ENCODE results near the gene KCNG4. TPM values are rescaled to one million over a fixed set of nuclear protein-coding genes. Genes with fewer than 3 reads are reported as not detected.

KCNG4 gene, protein sequence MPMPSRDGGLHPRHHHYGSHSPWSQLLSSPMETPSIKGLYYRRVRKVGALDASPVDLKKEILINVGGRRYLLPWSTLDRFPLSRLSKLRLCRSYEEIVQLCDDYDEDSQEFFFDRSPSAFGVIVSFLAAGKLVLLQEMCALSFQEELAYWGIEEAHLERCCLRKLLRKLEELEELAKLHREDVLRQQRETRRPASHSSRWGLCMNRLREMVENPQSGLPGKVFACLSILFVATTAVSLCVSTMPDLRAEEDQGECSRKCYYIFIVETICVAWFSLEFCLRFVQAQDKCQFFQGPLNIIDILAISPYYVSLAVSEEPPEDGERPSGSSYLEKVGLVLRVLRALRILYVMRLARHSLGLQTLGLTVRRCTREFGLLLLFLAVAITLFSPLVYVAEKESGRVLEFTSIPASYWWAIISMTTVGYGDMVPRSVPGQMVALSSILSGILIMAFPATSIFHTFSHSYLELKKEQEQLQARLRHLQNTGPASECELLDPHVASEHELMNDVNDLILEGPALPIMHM
- total RNA-seq, result not detected in 2 replicates

DNA sequence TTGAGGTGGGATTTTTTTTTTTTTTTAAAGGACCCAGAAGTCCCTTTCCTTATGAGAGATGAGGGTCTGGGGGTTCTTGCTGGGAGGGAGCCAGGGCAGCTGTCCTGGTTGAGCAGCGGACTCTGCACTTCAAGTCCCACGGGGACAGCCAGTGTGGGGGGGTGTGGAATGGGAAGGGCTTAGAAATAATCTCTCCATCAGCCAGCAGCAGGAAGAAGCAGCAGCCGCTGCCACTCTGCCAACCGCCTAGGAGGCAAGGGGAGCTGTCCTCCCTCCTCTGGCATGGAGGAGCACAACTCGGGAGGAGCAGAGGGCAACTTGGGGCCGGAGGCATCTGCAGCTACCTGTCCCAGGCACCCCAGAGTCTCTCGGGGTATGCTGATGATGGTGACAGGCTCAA lies at the start of gene KCNG4:
Gene KCNG4, minus strand, starts transcription at position 104 of the 400 bp plus-strand sequence. CDS start 2,527 bp downstream, outside the sequence.

DNA sequence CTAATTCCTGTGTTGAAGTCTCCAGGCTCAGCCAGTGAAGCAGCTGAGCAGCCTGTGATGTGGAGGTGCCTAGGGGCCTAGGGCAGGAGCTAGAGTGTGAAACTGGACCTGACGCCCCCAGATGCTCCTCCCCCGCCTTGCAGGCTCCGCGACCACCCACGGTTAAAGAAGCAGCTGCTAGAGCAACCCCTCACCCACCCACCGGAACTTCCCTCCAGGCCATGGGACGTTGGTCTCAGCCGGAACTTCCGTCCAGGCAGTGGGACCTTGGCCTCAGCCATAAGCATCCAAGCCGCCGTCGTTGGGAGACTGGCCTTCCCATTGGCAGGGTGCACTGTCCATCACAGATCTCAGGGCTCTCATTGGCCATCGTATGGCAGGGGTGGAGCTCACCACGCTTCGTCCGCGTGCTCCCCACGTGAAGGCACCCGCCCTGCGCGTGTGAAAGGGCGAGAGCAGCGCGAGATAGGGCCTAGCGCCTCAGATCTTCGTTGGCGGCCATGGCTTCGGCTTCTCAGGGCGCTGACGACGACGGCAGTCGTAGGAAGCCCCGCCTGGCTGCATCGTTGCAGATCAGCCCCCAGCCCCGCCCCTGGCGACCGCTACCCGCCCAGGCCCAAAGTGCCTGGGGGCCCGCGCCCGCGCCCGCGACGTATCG lies 49.0 kb downstream of the KCNG4 start, which contains the start of gene ADAD2:
Gene ADAD2, plus strand, starts transcription at position 427 of the 658 bp plus-strand sequence. Its CDS starts 74 bp downstream, at position 501.

DNA sequence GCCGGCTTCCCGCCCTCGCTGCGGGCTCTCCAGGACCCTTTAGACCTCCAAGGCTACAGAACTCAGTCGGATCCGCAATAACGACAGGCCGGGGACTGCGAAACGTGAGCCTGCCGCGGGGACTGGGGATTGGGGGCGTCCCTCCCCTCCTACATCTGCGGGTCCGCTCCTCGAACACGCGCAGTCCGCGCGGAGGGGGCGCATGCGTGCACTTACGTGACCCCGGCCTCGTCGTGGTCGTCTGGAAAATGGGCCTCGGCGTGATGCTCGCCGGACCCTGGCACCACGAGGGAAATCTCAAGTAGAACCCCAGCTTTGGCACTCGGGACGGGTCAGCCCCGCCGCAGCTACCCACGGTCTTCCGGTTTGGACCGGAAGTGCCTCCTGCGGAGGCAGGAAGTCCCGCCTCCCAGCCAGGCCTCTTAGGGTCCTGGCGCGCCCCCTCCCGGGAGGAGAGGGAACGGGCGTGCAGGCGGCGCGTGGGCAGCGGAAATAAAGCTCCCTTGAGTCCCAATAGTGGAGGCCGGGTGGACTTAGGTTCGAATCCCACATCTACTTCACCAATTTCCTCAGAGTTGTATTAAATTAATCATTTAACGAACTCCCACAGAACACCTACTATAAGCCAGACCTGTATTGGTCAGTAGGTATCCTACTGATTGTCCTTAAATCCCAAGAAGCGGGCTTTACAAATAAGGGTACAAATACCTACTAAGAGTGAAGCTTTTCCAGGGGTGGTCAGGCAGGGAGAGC lies 53.0 kb downstream of the KCNG4 start, which contains the start of gene TAF1C:
Gene TAF1C, minus strand, starts transcription at position 373 of the 753 bp plus-strand sequence. CDS start 2,069 bp downstream, outside the sequence.

Other genes starting within 250 kb of the KCNG4 start
- gene SLC38A8, start 197.2 kb downstream of the KCNG4 start, total RNA-seq, result not detected in 2 replicates
- gene MBTPS1, start 123.1 kb downstream of the KCNG4 start, total RNA-seq, result 46.6 and 56.8 TPM in 2 replicates
- 7.3 and 11.7 TPM in 2 replicates for gene HSDL1, start 94.8 kb downstream of the KCNG4 start, total RNA-seq
- gene DNAAF1, start 94.7 kb downstream of the KCNG4 start, total RNA-seq, result not detected in 2 replicates
- 21.2 and 21.4 TPM in 2 replicates for gene TAF1C, start 53.0 kb downstream of the KCNG4 start, total RNA-seq
- gene ADAD2, start 48.9 kb downstream of the KCNG4 start, total RNA-seq, result not detected in 2 replicates
- gene WFDC1, start 54.9 kb upstream of the KCNG4 start, total RNA-seq, result 0.09 and 0.14 TPM in 2 replicates
- 12.9 and 20.0 TPM in 2 replicates for gene ATP2C2, start 128.5 kb upstream of the KCNG4 start, total RNA-seq